ACC112 (cell line): Measurements from ENCODE around the gene NRG2.

Experiments
- H2AFZ ChIP-seq: fragments of 200-600 bp; sonication (generic); one replicate; pipeline ENCODE4 v1.6.0; 2017; ENCODE audit warnings: antibody characterized with exemption, low read length; ENCODE audit not compliant: unreplicated experiment
- H3K27ac ChIP-seq: fragments of 200-600 bp; sonication (generic); 2 replicates; pipeline ENCODE4 v1.5.1; 2014; ENCODE audit warnings: low read depth, mild to moderate bottlenecking, antibody characterized with exemption, low read length, moderate library complexity
- H3K27me3 ChIP-seq: fragments of 200-600 bp; sonication (generic); 2 replicates; pipeline ENCODE4 v1.6.1; 2014; ENCODE audit warnings: mild to moderate bottlenecking, antibody characterized with exemption, low read length, moderate library complexity, mixed read lengths; ENCODE audit not compliant: insufficient read depth
- H3K36me3 ChIP-seq: fragments of 200-600 bp; sonication (generic); 2 replicates; pipeline ENCODE4 v1.6.1; 2016; ENCODE audit warnings: mild to moderate bottlenecking, antibody characterized with exemption, low read length, moderate library complexity, mixed read lengths; ENCODE audit not compliant: insufficient read depth
- H3K4me1 ChIP-seq: fragments of 200-600 bp; sonication (generic); one replicate; pipeline ENCODE4 v1.6.1; 2016; ENCODE audit warnings: low read length, mixed read lengths; ENCODE audit not compliant: insufficient read depth, unreplicated experiment, control insufficient read depth
- H3K4me3 ChIP-seq: fragments of 200-600 bp; sonication (generic); 2 replicates; pipeline ENCODE4 v1.5.1; 2014; ENCODE audit warnings: mild to moderate bottlenecking, low read depth, low read length
- H3K79me2 ChIP-seq: fragments of 200-600 bp; sonication (generic); one replicate; pipeline ENCODE4 v1.6.0; 2016; ENCODE audit warnings: low read length; ENCODE audit not compliant: control insufficient read depth, unreplicated experiment, insufficient read depth

The NRG2 gene

GRCh38 chr5:140042643-140043507 is at the start of gene NRG2:
NRG2 (minus strand) TSS chr5:140043299.
- Histone ChIP-seq H3K27me3 (no peaks in the 10 kb centered on the region), H3K4me1 (peaks cover 26% of the 10 kb centered on the region), H2AFZ (peak within 1 kb of the TSS; percentile 44), H3K27ac (no peak within 1 kb of the TSS), H3K36me3 (no peaks in the 10 kb centered on the region), H3K79me2 (no peaks in the 10 kb centered on the region), H3K4me3 (peak within 1 kb of the TSS; percentile 84)

DNA sequence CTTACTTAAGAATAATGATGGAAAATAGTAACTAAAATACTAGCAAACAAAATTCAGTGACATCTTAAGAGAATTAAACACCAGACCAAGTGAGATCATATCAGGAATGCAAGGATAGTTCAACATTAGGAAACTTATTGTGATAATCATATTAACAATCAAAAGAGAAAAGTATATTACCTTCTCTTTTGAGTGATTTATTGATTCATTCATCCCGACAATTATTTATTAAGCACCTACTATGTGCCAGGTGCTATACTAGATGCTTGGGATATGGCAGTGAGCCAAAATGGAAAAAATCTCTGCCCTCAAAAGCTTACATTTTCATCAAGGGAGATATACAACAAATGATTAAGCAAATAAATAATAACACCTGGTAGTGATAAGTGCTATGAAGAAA is 47.2 kb upstream of the NRG2 start:
- Histone ChIP-seq H3K36me3 (no peaks in the 10 kb centered on the region), H2AFZ (no peak overlapping the region), H3K27ac (no peak overlapping the region), H3K4me1 (no peaks in the 10 kb centered on the region), H3K79me2 (no peaks in the 10 kb centered on the region), H3K4me3 (no peak overlapping the region), H3K27me3 (peaks cover 32% of the 10 kb centered on the region)

- H2AFZ ChIP-seq, result no peak overlapping the region
- no peaks in the 10 kb centered on the region for H3K36me3 ChIP-seq
- no peak overlapping the region for H3K4me3 ChIP-seq
- peaks cover 37% of the 10 kb centered on the region for H3K27me3 ChIP-seq
- no peak overlapping the region for H3K27ac ChIP-seq
- no peaks in the 10 kb centered on the region for H3K4me1 ChIP-seq
- no peaks in the 10 kb centered on the region for H3K79me2 ChIP-seq
Measured at GRCh38 chr5:140084541-140084940, 41.4 kb upstream of the NRG2 start.

DNA sequence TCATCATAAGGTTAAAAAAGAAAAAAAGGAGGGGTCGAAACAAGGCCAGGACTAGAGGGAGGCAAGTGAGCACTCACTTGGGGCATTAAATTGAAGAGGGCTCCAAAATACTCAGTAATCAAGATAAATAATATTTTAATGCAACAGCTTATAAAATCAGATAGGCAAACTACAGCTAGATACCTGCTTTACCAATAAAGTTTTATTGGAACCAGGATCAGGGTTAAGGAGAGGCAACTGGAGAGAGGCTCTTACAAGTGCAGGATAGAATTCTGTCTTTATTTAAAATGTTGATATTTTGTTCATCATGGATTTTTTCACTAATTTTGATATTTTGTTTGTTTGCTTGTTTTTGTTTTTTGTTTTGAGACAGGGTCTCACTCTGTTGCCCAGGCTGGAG is 40.6 kb upstream of the NRG2 start:
- no peak overlapping the region for H2AFZ ChIP-seq
- no peaks in the 10 kb centered on the region for H3K79me2 ChIP-seq
- no peak overlapping the region for H3K4me3 ChIP-seq
- no peaks in the 10 kb centered on the region for H3K4me1 ChIP-seq
- no peak overlapping the region for H3K27ac ChIP-seq
- H3K36me3 ChIP-seq, result no peaks in the 10 kb centered on the region
- peaks cover 32% of the 10 kb centered on the region for H3K27me3 ChIP-seq

DNA sequence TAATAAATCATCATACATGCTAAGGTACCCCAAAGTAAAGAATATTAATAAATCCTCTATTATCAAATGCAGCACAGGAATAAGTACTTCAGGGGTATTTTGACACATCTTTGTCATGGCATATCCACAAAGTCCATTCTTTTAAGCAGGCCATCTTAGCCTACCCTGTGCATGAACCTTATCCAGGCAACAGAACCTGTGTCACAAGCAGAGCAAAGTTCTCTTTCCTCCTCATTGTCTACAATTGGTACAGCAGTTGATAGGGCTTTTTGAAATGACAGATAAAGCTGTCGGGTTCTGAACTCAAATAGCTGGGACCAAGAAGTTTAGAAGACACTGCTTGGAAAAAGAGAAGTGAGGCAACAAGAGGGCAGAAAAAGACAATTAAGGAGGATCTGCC is 40.0 kb upstream of the NRG2 start:
- no peak overlapping the region for H3K4me3 ChIP-seq
- H2AFZ ChIP-seq, result no peak overlapping the region
- H3K36me3 ChIP-seq, result no peaks in the 10 kb centered on the region
- peaks cover 32% of the 10 kb centered on the region for H3K27me3 ChIP-seq
- no peak overlapping the region for H3K27ac ChIP-seq
- H3K4me1 ChIP-seq, result no peaks in the 10 kb centered on the region
- H3K79me2 ChIP-seq, result no peaks in the 10 kb centered on the region

DNA sequence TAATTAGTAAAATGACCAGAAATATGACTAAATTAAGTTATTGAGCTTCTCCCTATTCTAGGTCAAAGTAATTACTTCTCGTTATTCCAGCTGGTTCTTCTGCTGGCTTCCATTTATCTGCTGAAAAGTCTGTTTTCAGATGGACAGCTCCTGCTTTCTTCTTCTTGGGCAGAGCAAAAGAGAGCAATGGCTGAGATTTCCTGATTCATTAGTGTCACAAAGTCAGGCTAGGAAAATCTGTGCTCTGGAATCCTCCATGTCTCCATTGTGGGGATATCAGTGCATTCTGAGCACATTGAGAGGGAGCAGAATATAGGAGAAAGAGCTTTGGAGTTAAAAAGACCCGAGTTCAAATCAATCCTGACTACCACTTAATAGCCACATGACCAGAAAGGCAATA is 33.7 kb upstream of the NRG2 start:
- Histone ChIP-seq H3K27me3 (peaks cover under 1% of the 10 kb centered on the region), H3K4me3 (no peak overlapping the region), H3K79me2 (no peaks in the 10 kb centered on the region), H2AFZ (no peak overlapping the region), H3K36me3 (no peaks in the 10 kb centered on the region), H3K27ac (no peak overlapping the region), H3K4me1 (no peaks in the 10 kb centered on the region)

DNA sequence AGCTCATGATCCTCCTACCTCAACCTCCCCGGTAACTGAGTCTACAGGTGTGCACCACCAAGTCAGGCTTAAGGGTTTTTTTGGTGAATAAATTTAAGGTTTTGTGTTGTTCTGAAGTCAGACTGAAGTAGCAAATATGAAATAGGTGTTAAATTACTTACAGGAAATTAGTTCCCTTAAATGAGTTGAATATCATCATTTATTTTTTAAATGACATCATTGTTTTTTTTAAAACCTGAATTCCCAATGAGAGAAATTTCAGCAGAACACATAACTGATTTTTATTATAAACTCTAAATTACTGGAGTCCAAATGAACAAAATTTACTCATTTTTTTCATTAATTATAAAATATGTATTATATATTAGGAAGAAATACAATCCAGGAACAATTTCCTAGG is 33.0 kb upstream of the NRG2 start:
- H3K27me3 ChIP-seq, result no peaks in the 10 kb centered on the region; the same call in 1 of the 2 replicates
- H3K4me3 ChIP-seq, result no peak overlapping the region
- H3K36me3 ChIP-seq, result no peaks in the 10 kb centered on the region
- no peaks in the 10 kb centered on the region for H3K79me2 ChIP-seq
- H3K4me1 ChIP-seq, result no peaks in the 10 kb centered on the region
- no peak overlapping the region for H2AFZ ChIP-seq
- H3K27ac ChIP-seq, result no peak overlapping the region

GRCh38 chr5:140075371-140075770 is 32.3 kb upstream of the NRG2 start:
- Histone ChIP-seq H3K36me3 (no peaks in the 10 kb centered on the region), H3K27me3 (no peaks in the 10 kb centered on the region), H2AFZ (no peak overlapping the region)

DNA sequence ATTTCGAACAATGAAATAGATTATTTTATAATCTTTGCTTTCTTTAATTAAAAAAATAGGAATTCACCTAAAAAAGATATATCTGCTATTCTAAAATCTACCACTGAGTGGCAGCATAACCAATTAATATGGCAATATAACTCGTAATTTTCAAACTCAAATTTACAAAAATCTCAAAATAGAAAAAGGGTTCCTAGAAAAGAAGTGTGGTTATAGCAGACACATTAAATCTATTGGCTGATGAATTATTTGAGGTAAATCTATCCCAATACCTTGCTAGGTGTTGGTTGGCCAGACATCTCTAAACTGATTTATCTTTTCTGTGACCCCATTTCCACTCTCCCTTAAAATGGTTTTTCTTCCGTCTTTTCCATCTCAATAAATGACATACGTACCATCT is 30.2 kb upstream of the NRG2 start:
- no peaks in the 10 kb centered on the region for H3K4me1 ChIP-seq
- no peaks in the 10 kb centered on the region for H3K36me3 ChIP-seq
- no peaks in the 10 kb centered on the region for H3K27me3 ChIP-seq
- H3K27ac ChIP-seq, result no peak overlapping the region
- peak overlapping the region; percentile 2 for H2AFZ ChIP-seq
- no peaks in the 10 kb centered on the region for H3K79me2 ChIP-seq
- H3K4me3 ChIP-seq, result peak overlapping the region; percentile 55

More at GRCh38 chr5:140075371-140075770, 32.3 kb upstream of the NRG2 start:
- Histone ChIP-seq H3K4me3 (no peak overlapping the region), H3K4me1 (no peaks in the 10 kb centered on the region), H3K27ac (no peak overlapping the region), H3K79me2 (no peaks in the 10 kb centered on the region)

- H3K36me3 ChIP-seq, result no peaks in the 10 kb centered on the region
- H2AFZ ChIP-seq, result no peak overlapping the region
- no peak overlapping the region for H3K27ac ChIP-seq
- H3K27me3 ChIP-seq, result no peaks in the 10 kb centered on the region; the same call in 1 of the 2 replicates
- H3K4me1 ChIP-seq, result no peaks in the 10 kb centered on the region
- H3K4me3 ChIP-seq, result peak overlapping the region; percentile 55
- no peaks in the 10 kb centered on the region for H3K79me2 ChIP-seq
Measured at GRCh38 chr5:140072812-140073211, 29.7 kb upstream of the NRG2 start.

DNA sequence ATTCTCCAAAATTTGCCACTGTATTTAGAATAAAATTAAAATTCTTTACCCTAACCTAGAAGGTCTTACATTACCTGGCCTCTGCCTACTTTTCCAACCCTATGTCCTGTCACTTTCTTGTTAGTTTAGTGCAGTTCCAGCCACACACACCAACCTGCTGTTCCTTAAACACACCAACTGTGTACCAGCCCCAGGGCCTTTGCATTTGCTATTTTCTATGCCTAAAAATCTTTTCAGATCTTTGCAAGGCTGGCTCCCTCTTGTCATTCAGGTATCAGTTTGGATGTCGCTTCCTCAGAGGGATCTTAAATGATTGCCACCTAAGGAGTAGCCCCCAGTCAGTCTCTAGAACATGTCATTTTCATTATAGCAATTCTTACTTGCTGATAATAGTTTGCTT is 17.7 kb upstream of the NRG2 start:
- H2AFZ ChIP-seq, result no peak overlapping the region

More for the DNA sequence above, 17.7 kb upstream of the NRG2 start:
- Histone ChIP-seq H3K4me3 (no peak overlapping the region), H3K36me3 (no peaks in the 10 kb centered on the region), H3K27me3 (peaks cover 71% of the 10 kb centered on the region), H3K27ac (no peak overlapping the region), H3K79me2 (no peaks in the 10 kb centered on the region), H3K4me1 (no peaks in the 10 kb centered on the region)
